PC-9 (cell line): Measurements from ENCODE around the gene IRF9.

Experiments used
- EZH2 ChIP-seq: fragments of 200-600 bp; sonication (generic); IDR thresholded peaks from 2 replicates; pipeline ENCODE4 v1.8.0; 2017; ENCODE audit warnings: antibody characterized with exemption, low read depth
- TF ChIP-seq, protein P1 (sequence below): fragments of 200-600 bp; sonication (generic); conservative IDR thresholded peaks from 2 replicates; pipeline ENCODE4 v1.6.1; 2017; ENCODE audit warnings: mixed run types, antibody characterized with exemption, mild to moderate bottlenecking, moderate library complexity

DNA sequence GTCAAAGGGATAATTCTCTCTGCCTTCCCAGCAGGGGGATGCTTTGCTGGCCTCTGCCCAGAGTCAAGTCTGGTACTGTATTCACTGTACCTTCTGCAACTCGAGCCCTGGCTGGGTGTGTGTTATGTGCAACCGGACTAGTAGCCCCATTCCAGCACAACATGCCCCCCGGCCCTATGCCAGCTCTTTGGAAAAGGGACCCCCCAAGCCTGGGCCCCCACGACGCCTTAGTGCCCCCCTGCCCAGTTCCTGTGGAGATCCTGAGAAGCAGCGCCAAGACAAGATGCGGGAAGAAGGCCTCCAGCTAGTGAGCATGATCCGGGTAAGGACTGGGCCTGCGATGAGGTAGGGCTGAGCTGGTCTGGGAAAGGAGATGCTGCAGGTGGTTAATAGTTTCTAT is 10.5 kb upstream of the IRF9 start:
- TF ChIP-seq EZH2, result no peak
- TF ChIP-seq, protein P1, sequence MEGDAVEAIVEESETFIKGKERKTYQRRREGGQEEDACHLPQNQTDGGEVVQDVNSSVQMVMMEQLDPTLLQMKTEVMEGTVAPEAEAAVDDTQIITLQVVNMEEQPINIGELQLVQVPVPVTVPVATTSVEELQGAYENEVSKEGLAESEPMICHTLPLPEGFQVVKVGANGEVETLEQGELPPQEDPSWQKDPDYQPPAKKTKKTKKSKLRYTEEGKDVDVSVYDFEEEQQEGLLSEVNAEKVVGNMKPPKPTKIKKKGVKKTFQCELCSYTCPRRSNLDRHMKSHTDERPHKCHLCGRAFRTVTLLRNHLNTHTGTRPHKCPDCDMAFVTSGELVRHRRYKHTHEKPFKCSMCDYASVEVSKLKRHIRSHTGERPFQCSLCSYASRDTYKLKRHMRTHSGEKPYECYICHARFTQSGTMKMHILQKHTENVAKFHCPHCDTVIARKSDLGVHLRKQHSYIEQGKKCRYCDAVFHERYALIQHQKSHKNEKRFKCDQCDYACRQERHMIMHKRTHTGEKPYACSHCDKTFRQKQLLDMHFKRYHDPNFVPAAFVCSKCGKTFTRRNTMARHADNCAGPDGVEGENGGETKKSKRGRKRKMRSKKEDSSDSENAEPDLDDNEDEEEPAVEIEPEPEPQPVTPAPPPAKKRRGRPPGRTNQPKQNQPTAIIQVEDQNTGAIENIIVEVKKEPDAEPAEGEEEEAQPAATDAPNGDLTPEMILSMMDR, result no peak
